T-helper 2 cell treated with Interferon-gamma antibody and Interleukin-4, amounts not matched to agents 100 ng/mL and 5 ng/mL, for 36 hours (primary cell): Measurements from ENCODE around the gene MPZL1. TPM values are rescaled to one million over a fixed set of nuclear protein-coding genes. Genes with fewer than 3 reads are reported as not detected.

Experiments
- intact Hi-C: fragments of 100-400 bp; cut with micrococcal nuclease; formaldehyde crosslinking; loops from one replicate; pipeline ENCODE4 v1.15.1; 2023
- total RNA-seq: library from RNA; stranded (reverse); gene quantifications from 2 replicates; pipeline ENCODE4 v1.2.3, GENCODE V29; 2022

Gene MPZL1
- total RNA-seq, 1 donor from 2014 or later: 17.0 TPM

DNA sequence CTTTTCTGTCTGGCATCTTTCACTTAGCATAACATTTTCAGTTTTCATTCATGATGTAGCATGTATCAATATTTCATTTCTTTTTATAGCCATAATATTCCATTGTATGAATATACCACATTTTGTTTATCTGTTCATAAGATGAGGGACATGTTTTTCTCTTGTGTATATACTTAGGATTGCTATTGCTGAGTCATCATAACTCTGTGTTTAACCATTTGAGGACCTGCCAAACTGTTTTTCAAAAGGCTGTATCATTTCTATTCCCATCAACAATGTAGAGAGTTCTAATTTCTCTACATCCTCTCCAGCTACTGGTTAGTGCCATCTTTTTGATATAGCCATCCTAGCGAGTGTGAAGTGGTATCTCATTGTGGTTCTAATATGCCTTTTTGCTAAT lies 26.2 kb downstream of the MPZL1 start:
- intact Hi-C loops: no loop called here

DNA sequence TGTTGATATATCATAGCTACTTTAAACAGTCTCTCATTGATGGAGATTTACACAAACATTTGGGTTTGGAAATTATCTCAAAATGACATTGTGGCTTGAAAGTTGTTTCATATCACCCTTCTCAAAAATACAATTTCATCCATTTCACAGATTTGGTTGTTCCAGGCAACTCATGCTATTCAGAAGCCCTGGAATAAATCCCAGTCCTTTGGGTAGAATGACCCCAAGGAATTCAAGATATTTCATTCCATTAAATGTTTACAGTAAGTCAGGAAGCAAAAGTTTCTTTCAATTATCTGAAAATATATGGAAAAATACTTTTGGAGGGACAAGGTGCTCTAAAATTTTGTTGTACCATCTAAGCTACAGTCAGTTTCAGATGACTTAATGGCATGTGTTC lies 27.1 kb downstream of the MPZL1 start:
- intact Hi-C loops: no loop called here

DNA sequence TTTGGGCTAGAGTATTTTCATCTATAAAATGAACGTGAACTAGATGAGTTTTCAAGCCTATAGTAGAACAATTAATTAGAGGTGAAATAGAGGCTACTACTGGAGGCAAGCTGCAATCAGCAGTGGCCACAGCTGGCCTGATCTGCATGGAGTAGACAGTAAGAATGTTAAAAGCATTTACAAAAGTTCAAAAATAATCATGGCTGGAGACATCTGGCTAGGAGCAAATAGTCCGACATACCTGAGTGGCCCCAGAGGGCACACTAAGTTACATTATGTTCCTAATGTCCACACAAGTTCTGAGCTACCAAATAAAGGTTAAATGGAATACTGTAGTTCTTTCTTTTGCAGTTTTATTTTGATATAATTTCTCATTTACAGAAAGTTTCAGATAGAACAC lies 28.0 kb downstream of the MPZL1 start:
- intact Hi-C loops: no loop called here

DNA sequence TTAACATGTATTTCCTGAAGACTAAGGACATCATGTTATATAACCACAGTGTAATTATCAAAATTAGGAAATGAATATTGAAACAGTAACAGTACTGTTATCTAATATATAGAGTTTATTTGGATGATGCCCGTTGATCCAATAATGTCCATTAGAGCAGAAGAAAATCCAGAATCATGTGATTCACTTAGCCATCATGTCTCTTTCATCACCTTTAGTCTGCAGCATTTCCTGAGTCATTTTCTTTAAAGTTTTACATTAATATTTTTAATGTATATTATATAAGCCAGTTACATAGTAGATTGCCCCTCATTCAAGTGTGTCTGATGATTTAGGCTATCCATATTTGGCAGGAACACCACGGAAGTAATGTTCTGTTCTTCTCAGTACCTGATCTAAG lies 28.9 kb downstream of the MPZL1 start:
- intact Hi-C loops: no loop called here

DNA sequence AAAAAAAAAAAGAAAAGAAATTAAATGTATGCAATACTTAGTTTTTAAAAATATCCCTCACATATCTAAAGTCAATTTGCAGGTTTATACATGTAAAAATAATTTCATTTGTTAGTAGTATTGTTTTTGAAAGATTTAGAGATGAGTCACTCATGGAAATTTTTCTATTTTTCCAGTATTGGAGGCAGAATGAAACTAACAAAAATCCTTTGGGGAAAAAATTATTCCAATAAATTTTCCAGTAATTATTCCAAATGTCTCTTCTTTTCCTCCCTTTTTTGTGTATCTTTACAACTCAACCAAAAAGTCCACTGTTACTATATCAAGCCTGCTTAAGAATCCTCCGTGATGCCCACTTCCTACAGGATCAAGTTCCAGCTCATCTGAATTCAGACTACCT lies 29.9 kb downstream of the MPZL1 start:
- intact Hi-C loops: no loop called here

DNA sequence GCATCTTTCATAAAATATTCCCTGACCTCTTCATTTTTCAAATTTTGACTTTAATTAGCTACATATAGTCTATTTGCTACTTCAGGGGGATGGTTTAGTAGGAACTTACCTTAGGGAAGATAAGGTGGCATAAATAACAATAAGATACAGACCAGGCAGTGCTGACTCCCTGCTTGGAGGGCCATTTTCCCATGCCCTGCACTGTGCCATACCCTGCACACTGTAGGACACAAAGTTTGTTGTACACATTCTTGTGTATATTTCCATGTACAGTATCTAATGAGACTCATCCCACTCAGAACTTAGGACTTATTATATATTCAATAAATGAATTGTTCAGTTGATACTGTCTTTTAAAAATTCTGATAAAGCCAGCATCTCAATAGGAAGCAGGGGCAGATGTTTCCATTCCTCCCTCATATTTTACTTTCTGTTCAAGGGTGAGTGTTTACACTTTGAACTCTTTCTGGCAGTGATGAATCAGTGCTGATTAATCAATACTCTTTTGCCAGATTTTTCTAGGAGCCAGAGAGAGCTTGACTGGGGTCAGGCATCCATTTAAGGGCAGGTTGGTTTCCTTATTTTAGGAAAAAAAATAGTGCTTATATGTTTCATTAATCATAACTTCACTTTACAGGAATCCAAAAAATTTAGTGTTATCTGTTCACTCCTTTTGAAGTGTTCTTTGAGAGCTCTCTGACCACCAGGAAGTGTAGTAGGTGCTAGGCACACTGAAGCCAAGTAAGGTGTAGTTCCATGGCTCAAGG lies 30.6 kb downstream of the MPZL1 start:
- intact Hi-C loops: no loop called here

- intact Hi-C loops: no loop called here
Measured at GRCh38 chr1:167755654-167756053, 33.9 kb downstream of the MPZL1 start.

- intact Hi-C loops: no loop called here
Measured at GRCh38 chr1:167756730-167757405, 35.1 kb downstream of the MPZL1 start.

GRCh38 chr1:167757433-167758309 lies 35.9 kb downstream of the MPZL1 start:
- intact Hi-C loops: no loop called here

- intact Hi-C loops: no loop called here
Measured at GRCh38 chr1:167761400-167761799, 39.6 kb downstream of the MPZL1 start.

DNA sequence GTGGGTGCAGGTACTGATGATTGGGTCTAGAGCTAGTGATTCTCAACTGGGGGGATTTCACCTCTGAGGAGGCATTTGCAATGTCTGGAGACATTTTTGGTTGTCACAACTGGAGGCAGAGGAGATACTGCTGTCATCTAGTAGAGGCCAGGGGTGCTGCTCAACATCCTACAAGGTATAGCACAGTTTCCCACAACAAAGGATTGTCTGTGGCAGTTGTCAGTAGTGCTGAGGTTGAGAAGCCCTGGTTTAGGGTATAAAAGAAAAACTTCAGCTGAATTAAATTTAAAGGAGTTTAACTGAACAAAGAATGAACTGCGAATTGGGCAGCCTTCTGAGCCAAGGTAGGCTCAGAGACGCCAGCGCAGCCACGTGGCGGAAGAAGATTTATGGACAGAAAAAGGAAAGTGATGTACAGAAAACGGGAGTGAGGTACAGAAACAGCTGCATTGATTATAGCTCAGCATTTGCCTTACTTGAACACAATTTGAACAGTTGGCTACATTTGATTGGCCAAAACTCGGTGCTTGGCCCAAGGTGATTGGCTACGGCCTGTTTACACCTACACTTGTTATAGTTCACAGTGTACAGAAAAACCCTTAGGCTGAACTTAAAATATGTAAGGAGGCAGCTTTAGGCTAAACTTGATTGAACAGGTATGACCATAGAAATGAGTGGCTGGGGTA lies 40.4 kb downstream of the MPZL1 start:
- intact Hi-C loops: no loop called here

DNA sequence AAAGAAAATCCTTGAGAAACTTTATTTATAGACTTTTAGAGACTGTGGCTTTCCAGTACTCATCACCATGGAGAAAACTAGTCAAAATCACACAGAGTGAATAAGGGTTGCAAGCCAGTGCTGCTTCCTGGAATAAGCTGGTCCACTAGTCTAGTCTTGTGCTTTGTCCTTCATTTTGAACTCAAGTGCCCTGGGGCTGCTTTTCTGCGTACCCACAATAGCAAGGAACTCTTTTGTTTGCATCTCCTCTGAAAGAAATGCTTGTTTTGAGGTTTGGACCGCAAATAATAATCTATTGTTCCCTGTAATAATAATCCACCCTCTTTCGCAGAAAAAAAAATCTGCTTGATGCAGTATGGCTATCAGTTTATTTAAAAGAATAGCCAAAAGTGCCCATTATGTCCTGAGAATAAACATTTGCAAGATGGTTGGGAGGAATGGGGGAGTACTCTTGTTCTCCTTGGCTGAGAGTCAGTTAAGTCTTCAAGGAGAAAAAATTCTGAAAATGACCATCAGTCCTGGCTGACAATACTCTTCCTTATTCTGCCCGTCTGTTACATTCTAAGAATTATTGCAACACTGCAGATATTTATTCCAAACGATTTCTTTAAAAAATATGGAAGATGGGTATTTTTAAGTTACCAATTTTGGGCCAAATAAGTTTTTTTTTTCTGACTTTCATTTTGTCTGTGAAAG lies 41.9 kb downstream of the MPZL1 start:
- intact Hi-C loops: no loop called here

- intact Hi-C loops: no loop called here
Measured at GRCh38 chr1:167764458-167765330, 42.9 kb downstream of the MPZL1 start.

DNA sequence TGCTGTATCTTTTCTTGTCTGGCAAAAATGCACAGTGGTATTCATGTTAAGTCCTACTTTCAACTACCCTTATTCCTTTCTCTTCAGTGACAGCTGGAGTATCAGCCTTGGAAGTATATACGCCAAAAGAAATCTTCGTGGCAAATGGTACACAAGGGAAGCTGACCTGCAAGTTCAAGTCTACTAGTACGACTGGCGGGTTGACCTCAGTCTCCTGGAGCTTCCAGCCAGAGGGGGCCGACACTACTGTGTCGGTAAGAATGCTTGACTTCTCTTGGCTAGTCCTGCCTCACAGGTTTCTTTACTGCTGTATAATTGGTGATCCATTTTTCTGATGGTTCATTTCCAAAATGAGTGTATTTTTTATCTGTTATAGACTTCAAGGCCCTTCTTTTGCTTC lies 43.7 kb downstream of the MPZL1 start:
- intact Hi-C loops: no loop called here

GRCh38 chr1:167766538-167766937 lies 44.8 kb downstream of the MPZL1 start:
- intact Hi-C loops: no loop called here

- intact Hi-C loops: no loop called here
Measured at GRCh38 chr1:167767761-167768160, 46.0 kb downstream of the MPZL1 start.

DNA sequence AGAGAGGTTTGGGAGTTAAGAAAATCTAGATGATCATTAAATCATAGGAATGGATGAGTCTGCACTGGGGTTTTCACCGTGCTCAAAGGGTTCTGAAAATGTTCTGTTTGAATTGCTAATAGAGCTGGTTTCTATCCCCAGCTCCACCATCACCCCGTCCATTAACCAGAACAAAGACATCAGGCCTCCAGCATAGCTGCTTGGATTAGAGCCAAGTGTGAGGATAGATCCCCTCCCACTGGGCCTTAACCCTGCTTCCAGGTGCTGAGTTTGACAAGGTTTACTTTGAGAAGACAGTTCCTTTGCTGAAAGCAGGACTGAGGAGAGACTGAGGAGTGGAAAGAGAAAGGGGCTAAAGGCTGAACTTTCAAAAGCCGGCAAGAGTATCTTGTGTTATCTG lies 48.3 kb downstream of the MPZL1 start:
- intact Hi-C loops: no loop called here

DNA sequence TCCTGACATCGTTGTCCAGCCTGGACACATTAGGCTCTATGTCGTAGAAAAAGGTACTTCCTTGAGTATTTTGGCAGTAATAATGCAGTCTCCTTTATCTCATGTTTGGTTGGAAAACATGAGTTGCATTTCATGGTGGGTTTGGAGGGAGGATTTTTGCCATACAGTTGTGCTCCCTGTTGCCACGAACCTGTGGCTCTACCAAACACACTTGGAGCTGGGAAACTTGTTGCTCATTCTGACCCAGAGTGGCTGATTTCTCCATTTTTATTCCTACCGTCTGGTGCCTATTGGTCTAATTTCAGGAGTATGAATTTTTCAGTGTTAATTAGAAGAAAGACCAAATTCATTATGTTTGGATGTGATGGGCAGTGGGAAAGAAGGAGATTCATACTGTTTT lies 50.7 kb downstream of the MPZL1 start:
- intact Hi-C loops: no loop called here

- intact Hi-C loops: no loop called here
Measured at GRCh38 chr1:167773516-167773915, 51.7 kb downstream of the MPZL1 start.

DNA sequence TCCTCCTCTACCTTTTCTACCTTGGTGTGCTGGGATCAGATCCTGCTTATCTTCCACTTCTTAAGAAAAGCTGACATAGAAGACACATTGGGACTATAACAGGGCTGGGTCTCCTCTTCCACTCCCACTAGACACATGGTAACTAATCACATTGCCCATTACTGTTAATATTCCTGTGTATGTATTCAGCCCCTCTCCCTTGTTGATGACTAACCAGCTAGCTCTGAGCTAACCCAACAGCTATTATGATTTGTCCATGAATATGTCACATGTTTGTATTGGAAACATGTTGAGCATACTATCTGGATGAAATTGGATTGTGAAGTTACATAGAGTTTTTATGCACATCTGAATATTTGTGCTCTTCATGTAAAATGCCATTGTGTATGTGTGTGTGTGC lies 52.9 kb downstream of the MPZL1 start:
- intact Hi-C loops: no loop called here
